H9 (cell line): ENCODE results near the gene WASHC3. TPM values are rescaled to one million over a fixed set of nuclear protein-coding genes. Genes with fewer than 3 reads are reported as not detected.

ENCODE experiments used
- DNase-seq: peaks from one replicate; pipeline ENCODE4 v3.0.0-alpha.2; 2017
- H2AFZ ChIP-seq: one replicate; pipeline ENCODE4 v1.6.1; 2013; ENCODE audit warnings: mild to moderate bottlenecking, low read length, control low read depth, moderate library complexity
- H2AK5ac ChIP-seq: 2 replicates; pipeline ENCODE4 v1.6.1; 2013; ENCODE audit warnings: low read length, control low read depth, mixed read lengths; ENCODE audit not compliant: insufficient read length
- H2BK120ac ChIP-seq: one replicate; pipeline ENCODE4 v1.6.1; 2013; ENCODE audit warnings: low read depth, mild to moderate bottlenecking, low read length, control low read depth, inconsistent platforms; ENCODE audit not compliant: poor library complexity, severe bottlenecking
- H2BK12ac ChIP-seq: 2 replicates; pipeline ENCODE4 v1.6.1; 2013; ENCODE audit warnings: low read length, control low read depth, mixed read lengths, low read depth; ENCODE audit not compliant: insufficient read length
- H2BK15ac ChIP-seq: 2 replicates; pipeline ENCODE4 v1.6.1; 2013; ENCODE audit warnings: low read depth, low read length, control low read depth
- H2BK20ac ChIP-seq: one replicate; pipeline ENCODE4 v1.6.1; 2013; ENCODE audit warnings: low read depth, mild to moderate bottlenecking, low read length, control low read depth, inconsistent platforms; ENCODE audit not compliant: poor library complexity, severe bottlenecking
- H2BK5ac ChIP-seq: 2 replicates; pipeline ENCODE4 v1.6.1; 2013; ENCODE audit warnings: low read length, control low read depth, mixed read lengths; ENCODE audit not compliant: insufficient read length
- H3K14ac ChIP-seq: 2 replicates; pipeline ENCODE4 v1.6.1; 2013; ENCODE audit warnings: low read length, control low read depth; ENCODE audit not compliant: insufficient read depth
- H3K18ac ChIP-seq: 2 replicates; pipeline ENCODE4 v1.6.1; 2013; ENCODE audit warnings: low read depth, mild to moderate bottlenecking, mixed read lengths, low read length, control low read depth; ENCODE audit not compliant: insufficient read length
- H3K23ac ChIP-seq: 2 replicates; pipeline ENCODE4 v1.6.1; 2013; ENCODE audit warnings: low read length, control low read depth, mixed read lengths, low read depth; ENCODE audit not compliant: insufficient read length
- H3K23me2 ChIP-seq: 2 replicates; pipeline ENCODE4 v1.6.1; 2013; ENCODE audit warnings: low read depth, mild to moderate bottlenecking, mixed read lengths, low read length, control low read depth; ENCODE audit not compliant: insufficient read length, poor library complexity, severe bottlenecking
- H3K27ac ChIP-seq: 2 replicates; pipeline ENCODE4 v1.5.1; 2013; ENCODE audit warnings: low read length, control low read depth, mixed read lengths, low read depth; ENCODE audit not compliant: insufficient read length
- H3K27me3 ChIP-seq: 2 replicates; pipeline ENCODE4 v1.6.1; 2013; ENCODE audit warnings: low read length, control low read depth, inconsistent platforms; ENCODE audit not compliant: insufficient read depth
- H3K4ac ChIP-seq: 2 replicates; pipeline ENCODE4 v1.6.1; 2013; ENCODE audit warnings: low read depth, mild to moderate bottlenecking, control low read depth, inconsistent platforms, low read length, moderate library complexity
- H3K4me1 ChIP-seq: 2 replicates; pipeline ENCODE4 v1.6.1; 2013; ENCODE audit warnings: low read length, control low read depth, inconsistent platforms; ENCODE audit not compliant: insufficient read depth
- H3K4me2 ChIP-seq: 2 replicates; pipeline ENCODE4 v1.6.1; 2013; ENCODE audit warnings: low read length, control low read depth, mixed read lengths; ENCODE audit not compliant: insufficient read length, insufficient read depth
- H3K56ac ChIP-seq: 2 replicates; pipeline ENCODE4 v1.6.1; 2013; ENCODE audit warnings: low read depth, mild to moderate bottlenecking, mixed read lengths, low read length, control low read depth; ENCODE audit not compliant: insufficient read length
- H3K79me1 ChIP-seq: 2 replicates; pipeline ENCODE4 v1.6.1; 2013; ENCODE audit warnings: low read depth, mild to moderate bottlenecking, moderate library complexity, low read length, control low read depth, inconsistent platforms; ENCODE audit not compliant: insufficient read depth, poor library complexity, severe bottlenecking
- H3K79me2 ChIP-seq: 2 replicates; pipeline ENCODE4 v1.6.1; 2013; ENCODE audit warnings: low read length, control low read depth, inconsistent platforms; ENCODE audit not compliant: insufficient read depth
- H3K9ac ChIP-seq: 2 replicates; pipeline ENCODE4 v1.6.1; 2013; ENCODE audit warnings: low read length, control low read depth, mixed read lengths; ENCODE audit not compliant: insufficient read length; ENCODE audit errors: extremely low read depth
- H3K9me3 ChIP-seq: one replicate; pipeline ENCODE4 v1.6.1; 2013; ENCODE audit warnings: low read depth, low read length, inconsistent platforms; ENCODE audit not compliant: control insufficient read depth
- H3T11ph ChIP-seq: one replicate; pipeline ENCODE4 v1.6.1; 2013; ENCODE audit warnings: mild to moderate bottlenecking, low read length, control low read depth, inconsistent platforms
- H4K20me1 ChIP-seq: one replicate; pipeline ENCODE4 v1.6.1; 2013; ENCODE audit not compliant: control insufficient read depth, insufficient read length, insufficient read depth
- H4K5ac ChIP-seq: 2 replicates; pipeline ENCODE4 v1.6.1; 2013; ENCODE audit warnings: low read depth, mild to moderate bottlenecking, mixed read lengths, low read length, control low read depth; ENCODE audit not compliant: insufficient read length
- H4K8ac ChIP-seq: replicated peaks from 2 replicates; pipeline ENCODE4 v1.6.1; 2013; ENCODE audit warnings: low read length, control low read depth, mixed read lengths, low read depth; ENCODE audit not compliant: insufficient read length
- H4K91ac ChIP-seq: 2 replicates; pipeline ENCODE4 v1.6.1; 2013; ENCODE audit warnings: low read depth, mild to moderate bottlenecking, moderate library complexity, mixed read lengths, low read length, control low read depth; ENCODE audit not compliant: insufficient read length
- H3K27ac Mint-ChIP-seq, 3 experiments: 2 replicates in 2 of 3; 3 replicates in 1 of 3; pipeline ENCODE4 v1.8.0; 2020 to 2021; ENCODE audit warnings: mixed read lengths in 3 of 3, mild to moderate bottlenecking in 1 of 3, moderate library complexity in 1 of 3
- H3K27me3 Mint-ChIP-seq: 2 replicates; pipeline ENCODE4 v1.8.0; 2021; ENCODE audit warnings: low read depth, mild to moderate bottlenecking, moderate library complexity, mixed read lengths
- H3K36me3 Mint-ChIP-seq, 3 experiments: 2 replicates in 2 of 3; 3 replicates in 1 of 3; pipeline ENCODE4 v1.8.0; 2020 to 2021; ENCODE audit warnings: low read depth in 3 of 3, mixed read lengths in 3 of 3; ENCODE audit not compliant: insufficient read depth in 1 of 3
- H3K4me1 Mint-ChIP-seq, 2 experiments: 2 replicates each; pipeline ENCODE4 v1.8.0; 2020; ENCODE audit warnings: mixed read lengths in 2 of 2
- H3K4me3 Mint-ChIP-seq, 2 experiments: 2 replicates in 1 of 2; 3 replicates in 1 of 2; pipeline ENCODE4 v1.8.0; 2020 to 2021; ENCODE audit warnings: mild to moderate bottlenecking in 2 of 2, mixed read lengths in 2 of 2, moderate library complexity in 1 of 2
- H3K9me3 Mint-ChIP-seq, 2 experiments: 2 replicates in 1 of 2; 3 replicates in 1 of 2; pipeline ENCODE4 v1.8.0; 2020; ENCODE audit warnings: mild to moderate bottlenecking in 2 of 2, mixed read lengths in 2 of 2, moderate library complexity in 1 of 2
- WGBS: extraction: QIAGEN DNeasy Blood & Tissue Kit; methylation state at CpG from one replicate; pipeline ENCODE4 v1.1.7; 2013; ENCODE audit warnings: missing lambda C conversion rate, low lambda C conversion rate, mixed read lengths; ENCODE audit not compliant: insufficient read length; ENCODE audit errors: extremely low coverage; 5-methylcytosine and 5-hydroxymethylcytosine counted together
- total RNA-seq: library from RNA; stranded (reverse); gene quantifications from 2 replicates; pipeline ENCODE4 v1.2.1, GENCODE V29; 2021
- TF ChIP-seq, protein P1 (sequence below): fragments of 200-600 bp; sonication (generic); conservative IDR thresholded peaks from 3 replicates; pipeline ENCODE4 v1.8.0; 2021; ENCODE audit warnings: antibody characterized with exemption, mild to moderate bottlenecking

Gene WASHC3
- total RNA-seq, 1 experiment from 2014 or later = 14.1 TPM

GRCh38 chr12:102061096-102061559, 663 bp downstream of the WASHC3 start:
- H3K79me2 ChIP-seq = no peaks in the 10 kb centered on the region
- Mint-ChIP-seq H3K27me3 (no peaks in the 10 kb centered on the region), H3K4me3 (peak overlapping the region; percentile 95 to 97), H3K9me3 (no peaks in the 10 kb centered on the region), H3K4me1 (peaks cover 6 to 8% of the 10 kb centered on the region in 2 experiments; a peak in 3 of 4 replicates), H3K36me3 (no peaks in the 10 kb centered on the region), H3K27ac (peak overlapping the region in 1 of 3 experiments; percentile 95; a peak in 2 of 7 replicates)
- DNase-seq = no peak
- H4K5ac ChIP-seq = no peak overlapping the region
- TF ChIP-seq, protein P1, sequence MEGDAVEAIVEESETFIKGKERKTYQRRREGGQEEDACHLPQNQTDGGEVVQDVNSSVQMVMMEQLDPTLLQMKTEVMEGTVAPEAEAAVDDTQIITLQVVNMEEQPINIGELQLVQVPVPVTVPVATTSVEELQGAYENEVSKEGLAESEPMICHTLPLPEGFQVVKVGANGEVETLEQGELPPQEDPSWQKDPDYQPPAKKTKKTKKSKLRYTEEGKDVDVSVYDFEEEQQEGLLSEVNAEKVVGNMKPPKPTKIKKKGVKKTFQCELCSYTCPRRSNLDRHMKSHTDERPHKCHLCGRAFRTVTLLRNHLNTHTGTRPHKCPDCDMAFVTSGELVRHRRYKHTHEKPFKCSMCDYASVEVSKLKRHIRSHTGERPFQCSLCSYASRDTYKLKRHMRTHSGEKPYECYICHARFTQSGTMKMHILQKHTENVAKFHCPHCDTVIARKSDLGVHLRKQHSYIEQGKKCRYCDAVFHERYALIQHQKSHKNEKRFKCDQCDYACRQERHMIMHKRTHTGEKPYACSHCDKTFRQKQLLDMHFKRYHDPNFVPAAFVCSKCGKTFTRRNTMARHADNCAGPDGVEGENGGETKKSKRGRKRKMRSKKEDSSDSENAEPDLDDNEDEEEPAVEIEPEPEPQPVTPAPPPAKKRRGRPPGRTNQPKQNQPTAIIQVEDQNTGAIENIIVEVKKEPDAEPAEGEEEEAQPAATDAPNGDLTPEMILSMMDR = no peak
- H3K9ac ChIP-seq = peak overlapping the region; percentile 71
- no peak overlapping the region for H4K91ac ChIP-seq
- H2BK5ac ChIP-seq = no peak overlapping the region
- H2AFZ ChIP-seq = no peak overlapping the region
- no peak overlapping the region for H3K56ac ChIP-seq
- no peak overlapping the region for H2BK120ac ChIP-seq
- no CpG with 5 or more reads among the region's 9 CpGs for WGBS
- H2BK15ac ChIP-seq = no peak overlapping the region
- H3K23me2 ChIP-seq = no peaks in the 10 kb centered on the region
- H2BK12ac ChIP-seq = no peak overlapping the region
- no peak overlapping the region for H2AK5ac ChIP-seq
- H3K27me3 ChIP-seq = no peaks in the 10 kb centered on the region
- H4K20me1 ChIP-seq = no peaks in the 10 kb centered on the region
- no peak overlapping the region for H3K4ac ChIP-seq
- H3K4me2 ChIP-seq = peak overlapping the region; percentile 83
- no peaks in the 10 kb centered on the region for H3K9me3 ChIP-seq
- no peak overlapping the region for H3T11ph ChIP-seq
- H3K79me1 ChIP-seq = no peaks in the 10 kb centered on the region
- H3K14ac ChIP-seq = no peak overlapping the region
- no peak overlapping the region for H3K23ac ChIP-seq
- no peak overlapping the region for H3K27ac ChIP-seq
- no peak overlapping the region for H3K18ac ChIP-seq
- no peaks in the 10 kb centered on the region for H3K4me1 ChIP-seq
- no peak overlapping the region for H2BK20ac ChIP-seq
- no peak overlapping the region for H4K8ac ChIP-seq
